ENCODE measurements around the gene WSB1. TPM values are rescaled to one million over a fixed set of nuclear protein-coding genes. Genes with fewer than 3 reads are reported as not detected.

Gene WSB1
- total and polyA plus RNA-seq, 2 of the 8 experiments (the other 6 are each of a cell fraction or from before 2014, with no cell fraction given), result 113 to 140 TPM

DNA sequence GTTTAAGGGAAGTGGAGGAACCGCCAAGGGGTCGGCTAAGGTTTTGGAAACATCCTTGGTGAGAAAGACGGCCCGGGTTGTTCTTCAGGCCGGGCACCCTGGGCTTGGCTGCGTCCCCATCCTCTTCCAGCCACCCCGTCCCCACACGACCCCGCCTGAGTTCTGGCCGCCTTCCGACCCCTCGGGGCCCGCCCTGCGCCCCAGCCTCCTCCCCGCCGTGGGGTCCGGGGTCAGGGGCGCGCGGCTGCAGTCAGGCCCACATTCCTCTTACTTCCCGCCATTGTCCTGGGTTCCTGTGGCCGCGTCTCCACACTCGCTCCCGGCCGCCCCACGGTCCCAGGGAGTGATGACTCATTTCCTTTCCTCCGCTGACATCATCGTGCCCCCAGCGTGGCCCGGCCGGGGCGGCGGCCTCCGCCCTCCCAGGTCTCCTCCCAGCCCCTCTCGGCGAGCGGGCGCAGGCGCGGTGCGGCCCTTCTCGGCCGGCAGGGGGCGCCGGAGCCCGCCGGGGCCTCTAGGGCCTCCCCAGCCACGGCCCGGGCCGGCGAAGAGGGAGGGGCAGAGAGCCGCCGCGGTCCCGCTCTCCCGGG is 59.6 kb downstream of the WSB1 start (continued):
- TF ChIP-seq SP4 (IDR thresholded peaks at IDR 0.05; ENCODE audit: low read length) (no peak), ZNF274 (IDR thresholded peaks at IDR 0.05; ENCODE audit: borderline replicate concordance, extremely low read depth, low read length) (no peak), POU5F1 (IDR thresholded peaks at IDR 0.05; ENCODE audit: low read depth, low read length) (no peak)

Data from H1 (cell line).